ENCODE results near the gene SYNE3. TPM values are rescaled to one million over a fixed set of nuclear protein-coding genes. Genes with fewer than 3 reads are reported as not detected.

The SYNE3 gene
- total RNA-seq, 2 donors from 2014 or later, result 8.2 to 13.2 TPM

- H3K4me1 ChIP-seq, result peaks cover 0 to 57% of the 10 kb centered on the region in 2 donors
Measured at GRCh38 chr14:95474941-95475340, 41.5 kb downstream of the SYNE3 start.

GRCh38 chr14:95474486-95474885, 42.0 kb downstream of the SYNE3 start:
- H3K27me3 ChIP-seq, result no peaks in the 10 kb centered on the region
- TF ChIP-seq CTCF (IDR thresholded peaks at IDR 0.05), result no peak
- H3K4me1 ChIP-seq, result peaks cover 0 to 52% of the 10 kb centered on the region in 2 donors
- no peak overlapping the region for H3K27ac ChIP-seq
- no peaks in the 10 kb centered on the region for H3K9me3 ChIP-seq
- no peak overlapping the region for H3K4me3 ChIP-seq
- no peak for DNase-seq (ENCODE audit: low spot score)
- H3K36me3 ChIP-seq, result peaks cover 20% of the 10 kb centered on the region

More at GRCh38 chr14:95474941-95475340, 41.5 kb downstream of the SYNE3 start:
- Histone ChIP-seq H3K9me3 (no peaks in the 10 kb centered on the region), H3K27me3 (no peaks in the 10 kb centered on the region), H3K27ac (no peak overlapping the region), H3K4me3 (no peak overlapping the region), H3K36me3 (peaks cover 17% of the 10 kb centered on the region)
- TF ChIP-seq CTCF (IDR thresholded peaks at IDR 0.05), result no peak
- no peak for DNase-seq (ENCODE audit: low spot score)

GRCh38 chr14:95472819-95473251, 43.6 kb downstream of the SYNE3 start:
- peak overlapping the region; percentile 53 to 57 for H3K27ac ChIP-seq
- no peak for DNase-seq (ENCODE audit: low spot score)
- H3K27me3 ChIP-seq, result no peaks in the 10 kb centered on the region
- peaks cover 21% of the 10 kb centered on the region for H3K36me3 ChIP-seq
- TF ChIP-seq CTCF (IDR thresholded peaks at IDR 0.05), result no peak
- H3K9me3 ChIP-seq, result no peaks in the 10 kb centered on the region
- peaks cover 0 to 54% of the 10 kb centered on the region in 2 donors for H3K4me1 ChIP-seq
- H3K4me3 ChIP-seq, result no peak overlapping the region

- Histone ChIP-seq H3K27ac (peak overlapping the region; percentile 53 to 57), H3K4me1 (peaks cover 0 to 57% of the 10 kb centered on the region in 2 donors), H3K36me3 (peaks cover 31% of the 10 kb centered on the region), H3K9me3 (no peaks in the 10 kb centered on the region), H3K4me3 (no peak overlapping the region), H3K27me3 (no peaks in the 10 kb centered on the region)
- no peak for DNase-seq (ENCODE audit: low spot score)
- no peak for TF ChIP-seq CTCF (IDR thresholded peaks at IDR 0.05)
Measured at GRCh38 chr14:95471476-95471875, 45.0 kb downstream of the SYNE3 start.

GRCh38 chr14:95471016-95471415, 45.4 kb downstream of the SYNE3 start:
- TF ChIP-seq CTCF (IDR thresholded peaks at IDR 0.05), result no peak
- no peaks in the 10 kb centered on the region for H3K9me3 ChIP-seq
- no peak overlapping the region for H3K4me3 ChIP-seq
- no peak for DNase-seq (ENCODE audit: low spot score)
- peaks cover 0 to 62% of the 10 kb centered on the region in 2 donors for H3K4me1 ChIP-seq
- peaks cover 31% of the 10 kb centered on the region for H3K36me3 ChIP-seq
- H3K27me3 ChIP-seq, result no peaks in the 10 kb centered on the region
- peak overlapping the region; percentile 53 to 57 for H3K27ac ChIP-seq

- peaks cover 35% of the 10 kb centered on the region for H3K36me3 ChIP-seq
- peaks cover 0 to 64% of the 10 kb centered on the region in 2 donors for H3K4me1 ChIP-seq
- no peak overlapping the region for H3K4me3 ChIP-seq
- no peaks in the 10 kb centered on the region for H3K27me3 ChIP-seq
- no peak for TF ChIP-seq CTCF (IDR thresholded peaks at IDR 0.05)
- DNase-seq (ENCODE audit: low spot score), result no peak
- peak overlapping the region in 1 of 2 donors; percentile 18 for H3K27ac ChIP-seq
- no peaks in the 10 kb centered on the region for H3K9me3 ChIP-seq
Measured at GRCh38 chr14:95469134-95469481, 47.3 kb downstream of the SYNE3 start.

Data from right atrium auricular region (tissue), 2 donors.